Trophoblast cell (in vitro differentiated cells and primary cell): ENCODE results near the gene GADD45GIP1.
"Not testable (repeated sequence)": the region's sequence is repeated elsewhere in the genome, so short reads cannot be mapped to it uniquely, and the experiment has no call there.

Experiments used
- DNase-seq, 2 donors: peaks; one replicate each; pipeline ENCODE4 v3.0.0-alpha.2; 2016
- H2AFZ ChIP-seq: 2 replicates; pipeline ENCODE4 v1.6.1; 2013; ENCODE audit warnings: low read length, moderate library complexity, mild to moderate bottlenecking; ENCODE audit not compliant: insufficient read depth, poor library complexity
- H2AK5ac ChIP-seq: 2 replicates; pipeline ENCODE4 v1.6.1; 2013; ENCODE audit warnings: mild to moderate bottlenecking, low read length
- H2BK120ac ChIP-seq: 2 replicates; pipeline ENCODE4 v1.6.1; 2013; ENCODE audit warnings: low read length, mild to moderate bottlenecking, moderate library complexity; ENCODE audit not compliant: insufficient read depth, poor library complexity
- H2BK12ac ChIP-seq: 2 replicates; pipeline ENCODE4 v1.6.1; 2013; ENCODE audit warnings: mild to moderate bottlenecking, low read length, moderate library complexity
- H2BK5ac ChIP-seq: 2 replicates; pipeline ENCODE4 v1.6.1; 2013; ENCODE audit warnings: low read length, low read depth, moderate library complexity, mild to moderate bottlenecking; ENCODE audit not compliant: poor library complexity
- H3K14ac ChIP-seq: 2 replicates; pipeline ENCODE4 v1.6.1; 2013; ENCODE audit warnings: mild to moderate bottlenecking, low read length
- H3K18ac ChIP-seq: 2 replicates; pipeline ENCODE4 v1.6.1; 2013; ENCODE audit warnings: mild to moderate bottlenecking, low read length
- H3K23ac ChIP-seq: 2 replicates; pipeline ENCODE4 v1.6.1; 2013; ENCODE audit warnings: low read length
- H3K27ac ChIP-seq: 2 replicates; pipeline ENCODE4 v1.5.1; 2013; ENCODE audit warnings: low read depth, mild to moderate bottlenecking, inconsistent platforms, low read length, moderate library complexity
- H3K27me3 ChIP-seq: 2 replicates; pipeline ENCODE4 v1.6.1; 2013; ENCODE audit warnings: inconsistent platforms, mild to moderate bottlenecking, low read length, moderate library complexity; ENCODE audit not compliant: insufficient read depth
- H3K36me3 ChIP-seq, 2 experiments: 1 replicate in 1 of 2; 2 replicates in 1 of 2; pipeline ENCODE4 v1.6.1; 2013; ENCODE audit warnings: low read length in 2 of 2, mild to moderate bottlenecking in 2 of 2, moderate library complexity in 1 of 2; ENCODE audit not compliant: insufficient read depth in 2 of 2, control insufficient read depth in 1 of 2
- H3K4ac ChIP-seq: 2 replicates; pipeline ENCODE4 v1.6.1; 2013; ENCODE audit warnings: low read depth, mild to moderate bottlenecking, low read length, moderate library complexity
- H3K4me1 ChIP-seq, 2 experiments: 1 replicate in 1 of 2; 2 replicates in 1 of 2; pipeline ENCODE4 v1.6.1; 2013; ENCODE audit warnings: low read length in 2 of 2, mild to moderate bottlenecking in 2 of 2, moderate library complexity in 1 of 2; ENCODE audit not compliant: insufficient read depth in 2 of 2, control insufficient read depth in 1 of 2
- H3K4me2 ChIP-seq: 2 replicates; pipeline ENCODE4 v1.6.1; 2013; ENCODE audit warnings: inconsistent platforms, mild to moderate bottlenecking, low read length, moderate library complexity
- H3K4me3 ChIP-seq: 2 replicates; pipeline ENCODE4 v1.5.1; 2013; ENCODE audit warnings: mild to moderate bottlenecking, low read depth, low read length, inconsistent platforms
- H3K79me1 ChIP-seq: one replicate; pipeline ENCODE4 v1.6.1; 2013; ENCODE audit warnings: low read length
- H3K79me2 ChIP-seq: 2 replicates; pipeline ENCODE4 v1.6.1; 2013; ENCODE audit warnings: low read length, mild to moderate bottlenecking; ENCODE audit not compliant: control insufficient read depth, insufficient read depth, poor library complexity
- H3K9ac ChIP-seq: 2 replicates; pipeline ENCODE4 v1.6.1; 2013; ENCODE audit warnings: mild to moderate bottlenecking, low read length
- H3K9me3 ChIP-seq: 2 replicates; pipeline ENCODE4 v1.6.1; 2013; ENCODE audit warnings: low read depth, mild to moderate bottlenecking, control low read depth, inconsistent platforms, low read length; ENCODE audit not compliant: insufficient read depth
- H4K12ac ChIP-seq: 2 replicates; pipeline ENCODE4 v1.6.1; 2013; ENCODE audit warnings: low read depth, mild to moderate bottlenecking, low read length, moderate library complexity
- H4K8ac ChIP-seq: 2 replicates; pipeline ENCODE4 v1.6.1; 2013; ENCODE audit warnings: low read depth, mild to moderate bottlenecking, low read length, moderate library complexity
- H4K91ac ChIP-seq: one replicate; pipeline ENCODE4 v1.6.1; 2013; ENCODE audit warnings: low read depth, mild to moderate bottlenecking, low read length, moderate library complexity
- WGBS: extraction: QIAGEN DNeasy Blood & Tissue Kit; methylation state at CpG from one replicate; pipeline ENCODE4 v1.1.7; 2013; ENCODE audit warnings: missing lambda C conversion rate; ENCODE audit not compliant: insufficient read length, insufficient coverage; ENCODE audit errors: extremely low coverage; 5-methylcytosine and 5-hydroxymethylcytosine counted together

GADD45GIP1 gene

DNA sequence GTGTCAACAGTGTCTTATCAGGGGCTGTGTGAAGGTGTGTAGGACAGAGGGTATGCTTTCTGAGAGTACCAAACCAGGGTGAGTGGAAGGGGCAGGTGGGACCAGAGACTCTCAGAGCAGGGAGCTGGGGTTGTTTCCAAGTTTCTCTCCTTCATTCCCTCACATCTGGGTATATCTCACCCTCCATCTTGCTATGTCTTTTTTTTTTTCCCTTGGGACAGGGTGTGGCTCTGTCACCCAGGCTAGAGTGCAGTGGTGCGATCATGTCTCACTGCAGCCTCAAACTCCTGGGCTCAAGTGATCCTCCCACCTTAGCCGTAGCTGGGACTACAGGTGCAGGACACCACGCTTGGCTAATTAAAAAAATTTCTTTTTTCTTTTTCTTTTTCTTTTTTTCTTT is 23.0 kb upstream of the GADD45GIP1 start:
- H4K8ac ChIP-seq = no peak overlapping the region
- no peak overlapping the region for H3K4ac ChIP-seq
- no peak overlapping the region for H2BK5ac ChIP-seq
- no peaks in the 10 kb centered on the region for H3K4me1 ChIP-seq
- no peak overlapping the region for H3K4me2 ChIP-seq
- no peak overlapping the region for H3K23ac ChIP-seq
- H3K4me3 ChIP-seq = no peak overlapping the region
- no peak overlapping the region for H2BK12ac ChIP-seq
- H4K91ac ChIP-seq = no peak overlapping the region
- WGBS = no CpG with 5 or more reads among the region's 3 CpGs
- H2BK120ac ChIP-seq = no peak overlapping the region
- no peaks in the 10 kb centered on the region for H3K36me3 ChIP-seq
- no peak for DNase-seq
- H3K79me2 ChIP-seq = no peaks in the 10 kb centered on the region
- no peak overlapping the region for H3K14ac ChIP-seq
- H3K9ac ChIP-seq = no peak overlapping the region
- no peak overlapping the region for H4K12ac ChIP-seq
- no peak overlapping the region for H3K18ac ChIP-seq
- peaks cover 10% of the 10 kb centered on the region for H3K9me3 ChIP-seq
- H2AK5ac ChIP-seq = no peak overlapping the region
- no peak overlapping the region for H2AFZ ChIP-seq
- H3K79me1 ChIP-seq = no peaks in the 10 kb centered on the region
- H3K27me3 ChIP-seq = peaks cover 5% of the 10 kb centered on the region
- no peak overlapping the region for H3K27ac ChIP-seq

DNA sequence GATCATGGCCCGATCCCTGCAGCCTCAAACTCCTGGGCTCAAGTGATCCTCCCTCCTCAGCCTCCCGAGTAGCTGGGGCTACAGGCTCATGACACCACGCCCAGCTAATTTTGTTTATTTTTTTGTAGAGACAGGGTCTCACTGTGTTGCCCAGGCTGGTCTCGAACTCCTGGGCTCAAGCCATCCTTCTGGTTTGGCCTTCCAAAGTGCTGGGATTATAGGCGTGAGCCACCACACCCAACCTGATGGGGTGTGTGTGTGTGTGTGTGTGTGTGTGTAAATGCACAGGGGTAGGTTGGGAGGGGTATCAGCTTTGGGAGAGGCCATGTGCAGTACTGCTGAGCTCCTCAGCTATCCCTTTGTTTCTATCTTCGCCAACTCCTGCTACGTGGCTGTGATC is 19.1 kb upstream of the GADD45GIP1 start:
- H3K27me3 ChIP-seq, H3K4me2 ChIP-seq, H3K79me2 ChIP-seq, H3K14ac ChIP-seq, DNase-seq, H2BK5ac ChIP-seq, H3K4me1 ChIP-seq, H3K4me3 ChIP-seq, H4K8ac ChIP-seq, H2BK120ac ChIP-seq, H2AK5ac ChIP-seq, H3K23ac ChIP-seq, H3K27ac ChIP-seq, H3K9ac ChIP-seq, H3K9me3 ChIP-seq, H4K91ac ChIP-seq, H4K12ac ChIP-seq, H3K79me1 ChIP-seq, H3K18ac ChIP-seq, H2AFZ ChIP-seq, H2BK12ac ChIP-seq, H3K4ac ChIP-seq, H3K36me3 ChIP-seq: not testable (repeated sequence)
- no CpG with 5 or more reads among the region's 7 CpGs for WGBS

DNA sequence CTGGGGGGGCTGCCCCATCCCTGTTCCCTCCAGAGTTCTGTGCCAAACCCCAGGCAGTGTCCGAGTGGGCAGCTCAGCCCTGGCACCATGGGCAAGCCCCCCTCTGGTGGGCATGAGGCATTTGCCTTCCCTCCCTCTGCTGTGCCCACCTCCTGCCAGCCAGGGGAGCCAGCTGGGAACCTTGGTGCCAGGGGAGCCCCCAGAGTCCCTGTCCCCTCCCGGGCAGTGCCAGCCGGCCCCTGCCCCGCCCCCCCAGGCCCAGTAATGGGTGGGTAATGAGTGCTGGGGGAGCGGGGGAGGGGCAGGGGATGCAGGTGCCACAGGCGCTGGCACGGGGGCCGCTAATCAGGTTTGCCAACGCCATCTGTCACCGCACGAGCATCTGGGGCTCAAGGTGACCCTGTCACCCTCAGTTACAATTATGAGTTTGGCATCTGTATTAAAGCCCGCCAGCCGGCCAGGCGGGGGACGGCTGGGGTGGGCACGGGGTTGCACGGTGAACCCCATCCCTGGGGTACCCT is 18.3 kb upstream of the GADD45GIP1 start:
- no peak overlapping the region for H2BK12ac ChIP-seq
- H3K27me3 ChIP-seq = peaks cover 2% of the 10 kb centered on the region
- no peak overlapping the region for H3K9ac ChIP-seq
- H4K12ac ChIP-seq = no peak overlapping the region
- no peak overlapping the region for H4K91ac ChIP-seq
- H3K4me1 ChIP-seq = no peaks in the 10 kb centered on the region
- H2BK120ac ChIP-seq = no peak overlapping the region
- H3K4me2 ChIP-seq = no peak overlapping the region
- H3K4me3 ChIP-seq = no peak overlapping the region
- no peak overlapping the region for H2BK5ac ChIP-seq
- no peaks in the 10 kb centered on the region for H3K79me1 ChIP-seq
- no peak overlapping the region for H3K27ac ChIP-seq
- H3K36me3 ChIP-seq = no peaks in the 10 kb centered on the region
- H2AFZ ChIP-seq = no peak overlapping the region
- peaks cover 3% of the 10 kb centered on the region for H3K9me3 ChIP-seq
- no peaks in the 10 kb centered on the region for H3K79me2 ChIP-seq
- H3K23ac ChIP-seq = no peak overlapping the region
- WGBS = no CpG with 5 or more reads among the region's 17 CpGs
- no peak overlapping the region for H3K14ac ChIP-seq
- no peak overlapping the region for H3K4ac ChIP-seq
- no peak overlapping the region for H4K8ac ChIP-seq
- no peak for DNase-seq
- no peak overlapping the region for H2AK5ac ChIP-seq
- no peak overlapping the region for H3K18ac ChIP-seq

DNA sequence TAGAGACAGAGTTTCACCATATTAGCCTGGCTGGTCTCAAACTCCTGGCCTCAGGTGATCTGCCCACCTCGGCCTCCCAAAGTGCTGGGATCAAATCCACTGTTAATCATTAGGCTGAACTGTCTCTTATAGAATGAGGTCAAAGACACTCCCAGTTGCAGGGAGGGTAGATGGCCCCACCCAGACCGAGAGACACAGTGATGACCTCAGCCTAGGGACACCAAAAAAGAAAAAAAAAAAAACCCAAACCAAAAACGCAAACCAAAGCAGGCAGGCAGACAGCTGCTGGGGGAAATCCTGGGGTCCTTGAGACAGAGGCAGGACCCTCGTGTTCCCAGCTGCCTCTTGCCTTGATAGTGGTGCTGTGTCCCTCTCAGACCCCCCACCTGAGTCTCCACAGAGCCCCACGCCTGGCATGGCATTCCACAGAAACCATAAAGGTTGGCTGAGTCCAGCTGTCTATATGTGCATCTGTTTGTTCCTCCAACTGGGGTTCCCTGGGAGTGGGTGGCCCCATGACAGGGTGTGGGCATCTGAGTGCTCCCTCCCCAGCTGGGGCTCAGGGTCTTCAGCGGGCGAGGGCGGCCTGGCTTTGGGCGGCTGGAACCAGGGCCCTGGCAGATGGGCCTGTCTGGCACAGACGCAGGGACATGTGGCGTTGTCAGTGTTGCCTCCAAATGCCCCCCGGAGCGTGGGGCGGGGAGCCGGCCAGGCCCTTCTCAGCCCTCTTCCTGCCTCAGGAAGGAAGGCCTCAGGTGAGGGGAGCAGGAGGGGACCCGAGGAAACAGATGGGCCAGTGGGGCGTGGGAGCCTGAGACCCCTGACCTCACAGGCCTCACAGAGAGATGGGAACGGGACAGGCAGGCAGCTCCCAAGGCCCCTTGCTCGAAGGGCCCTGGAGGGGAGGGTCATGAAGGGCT is 17.5 kb upstream of the GADD45GIP1 start:
- no peak for DNase-seq
- H2AFZ ChIP-seq = no peak overlapping the region

More for the DNA sequence above, 17.5 kb upstream of the GADD45GIP1 start:
- Histone ChIP-seq H2BK120ac (no peak overlapping the region), H4K91ac (no peak overlapping the region), H3K9me3 (peaks cover 3% of the 10 kb centered on the region), H3K9ac (no peak overlapping the region), H3K36me3 (no peaks in the 10 kb centered on the region), H3K79me1 (no peaks in the 10 kb centered on the region), H3K27ac (no peak overlapping the region), H3K27me3 (peaks cover 2% of the 10 kb centered on the region), H3K18ac (no peak overlapping the region), H3K4me1 (no peaks in the 10 kb centered on the region), H4K8ac (no peak overlapping the region), H3K79me2 (no peaks in the 10 kb centered on the region), H3K4ac (no peak overlapping the region), H2AK5ac (no peak overlapping the region), H3K4me3 (no peak overlapping the region), H3K14ac (no peak overlapping the region), H3K4me2 (no peak overlapping the region), H2BK12ac (no peak overlapping the region), H2BK5ac (no peak overlapping the region), H4K12ac (no peak overlapping the region), H3K23ac (no peak overlapping the region)
- no CpG with 5 or more reads among the region's 19 CpGs for WGBS
